ENCODE data around the gene TIAL1.
"Not testable (repeated sequence)": the region's sequence is repeated elsewhere in the genome, so short reads cannot be mapped to it uniquely, and the experiment has no call there.

TIAL1 gene

DNA sequence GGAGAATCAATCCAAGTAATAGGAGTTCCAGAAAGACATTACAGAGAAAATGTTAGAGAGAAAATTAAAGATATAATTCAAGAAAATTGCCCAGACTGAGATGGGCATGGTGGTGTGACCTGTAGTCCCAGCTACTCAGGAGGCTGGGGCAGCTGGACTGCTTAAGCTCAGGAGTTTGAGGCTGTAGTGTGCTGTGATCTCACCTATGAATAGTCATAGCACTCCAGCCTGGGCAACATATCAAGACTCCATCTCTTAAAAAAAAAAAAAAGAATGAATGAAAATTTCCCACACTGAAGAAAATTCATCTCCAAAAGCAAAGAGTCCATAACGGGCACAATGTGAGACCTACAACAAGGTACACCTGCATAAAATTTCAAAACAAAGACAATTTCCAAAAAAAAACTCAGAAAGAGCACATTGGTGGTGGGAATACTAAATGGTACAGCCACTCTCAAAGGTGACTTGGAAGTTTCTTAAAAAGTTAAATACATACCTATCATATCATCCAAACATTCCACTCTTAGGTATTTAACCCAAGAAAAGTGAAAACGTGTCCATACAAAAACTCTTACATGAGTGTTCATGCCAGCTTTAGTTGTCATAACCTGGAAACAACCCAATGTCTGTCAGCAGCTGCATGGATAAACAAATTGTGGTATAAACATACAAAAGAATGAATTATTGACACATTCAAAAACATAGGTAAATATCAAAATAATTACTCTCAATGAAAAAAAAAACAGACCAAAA, 47.3 kb downstream of the TIAL1 start:
- no peak for DNase-seq (ENCODE audit: low read depth, low spot score)

- DNase-seq (ENCODE audit: low read depth, low spot score), result peak; percentile 15
These were observed 50.8 kb downstream of the TIAL1 start for GRCh38 chr10:119546009-119546408.

GRCh38 chr10:119545310-119545709, 51.5 kb downstream of the TIAL1 start:
- no peak for DNase-seq (ENCODE audit: low read depth, low spot score)

GRCh38 chr10:119543814-119544642, 52.7 kb downstream of the TIAL1 start:
- DNase-seq (ENCODE audit: low read depth, low spot score), result peak; percentile 29

- DNase-seq (ENCODE audit: low read depth, low spot score), result peak; percentile 71
These were observed 53.6 kb downstream of the TIAL1 start for GRCh38 chr10:119542988-119543813.

- peak; percentile 85 for DNase-seq (ENCODE audit: low read depth, low spot score)
These were observed 54.3 kb downstream of the TIAL1 start, which contains the start of gene RGS10 for GRCh38 chr10:119542357-119542987. Gene RGS10, minus strand, starts transcription at chr10:119542719. Its CDS starts 81 bp downstream, at chr10:119542638.

DNA sequence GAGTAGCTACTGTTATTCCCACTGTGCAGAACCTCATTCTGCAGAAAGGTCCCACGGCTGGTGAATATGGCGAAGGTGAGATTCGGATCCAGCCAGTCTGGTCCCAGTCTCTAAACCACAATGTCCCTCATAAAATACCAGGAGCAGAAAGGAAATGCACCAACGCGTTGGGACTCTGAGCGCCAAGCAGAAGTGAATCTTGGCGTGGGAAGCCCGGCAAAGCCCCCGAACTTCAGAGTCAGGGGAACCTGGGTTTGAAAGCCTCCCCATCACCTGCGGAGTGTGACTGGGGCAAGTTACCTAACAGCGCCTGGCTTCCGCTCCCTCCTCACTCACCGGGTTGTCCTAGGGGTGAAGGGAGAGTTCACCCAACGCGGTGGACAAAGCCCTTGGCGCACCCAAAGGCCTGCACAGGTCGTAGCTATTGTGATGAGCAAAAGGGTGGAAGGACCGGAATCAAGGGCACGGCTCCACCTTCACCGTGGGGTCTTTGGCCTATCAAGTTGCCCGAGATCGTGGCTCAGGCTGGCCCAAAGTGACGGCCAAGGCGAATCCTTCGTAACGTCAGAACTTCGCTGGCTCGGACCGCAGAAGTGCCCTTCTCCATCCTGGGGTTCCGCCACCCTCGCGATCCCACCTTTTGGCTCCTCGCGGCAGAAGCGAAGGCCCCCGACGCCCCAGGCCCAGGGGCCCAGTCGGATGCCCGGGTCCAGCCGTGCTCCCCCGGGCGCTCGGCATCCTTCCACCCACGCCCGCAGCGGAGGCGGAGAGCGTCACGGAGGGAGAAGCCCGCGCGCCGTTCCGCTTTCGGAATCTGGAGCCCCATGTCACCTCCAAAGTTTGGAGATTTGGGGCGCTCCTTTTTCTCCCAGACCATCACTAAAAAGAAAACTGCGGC, 55.1 kb downstream of the TIAL1 start:
- DNase-seq (ENCODE audit: low read depth, low spot score), result peak; percentile 13

DNA sequence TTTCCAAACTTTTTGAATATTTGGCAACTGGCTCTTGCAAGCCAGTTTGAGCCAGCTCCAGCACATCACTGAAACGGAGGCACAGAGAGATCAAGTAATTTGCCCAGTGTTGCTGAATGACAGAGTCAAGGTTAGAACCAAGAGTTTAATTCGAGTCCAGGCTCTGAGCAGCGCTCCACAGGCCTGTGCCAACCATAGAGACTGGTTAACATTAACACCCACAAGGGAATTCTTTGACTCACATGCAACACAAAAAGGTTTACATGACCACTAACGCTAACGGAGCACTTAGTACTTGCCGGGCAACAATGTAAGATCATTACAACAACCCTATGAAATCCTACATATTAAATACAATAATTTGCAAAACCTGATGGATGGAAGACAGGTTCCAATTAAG, 55.7 kb downstream of the TIAL1 start:
- DNase-seq (ENCODE audit: low read depth, low spot score), result peak; percentile 45

DNA sequence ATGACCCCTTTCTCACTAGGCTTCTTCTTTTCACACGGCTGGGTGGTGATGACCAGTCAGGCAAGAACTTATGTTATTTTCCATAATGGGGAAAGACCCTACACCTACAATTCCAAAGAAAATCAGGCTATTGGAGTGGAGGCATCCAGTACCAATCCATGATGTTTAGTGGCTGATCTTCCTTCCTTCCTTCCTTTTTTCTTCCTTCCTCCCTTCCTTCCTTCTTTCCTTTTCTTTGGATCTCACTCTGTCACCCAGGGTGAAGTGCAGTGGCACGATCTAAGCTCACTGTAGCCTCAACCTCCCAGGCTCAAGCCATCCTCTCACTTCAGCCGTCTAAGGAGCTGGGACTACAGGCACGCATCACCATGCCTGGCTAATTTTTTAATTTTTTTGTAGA, 56.7 kb downstream of the TIAL1 start:
- DNase-seq (ENCODE audit: low read depth, low spot score), result no peak

DNA sequence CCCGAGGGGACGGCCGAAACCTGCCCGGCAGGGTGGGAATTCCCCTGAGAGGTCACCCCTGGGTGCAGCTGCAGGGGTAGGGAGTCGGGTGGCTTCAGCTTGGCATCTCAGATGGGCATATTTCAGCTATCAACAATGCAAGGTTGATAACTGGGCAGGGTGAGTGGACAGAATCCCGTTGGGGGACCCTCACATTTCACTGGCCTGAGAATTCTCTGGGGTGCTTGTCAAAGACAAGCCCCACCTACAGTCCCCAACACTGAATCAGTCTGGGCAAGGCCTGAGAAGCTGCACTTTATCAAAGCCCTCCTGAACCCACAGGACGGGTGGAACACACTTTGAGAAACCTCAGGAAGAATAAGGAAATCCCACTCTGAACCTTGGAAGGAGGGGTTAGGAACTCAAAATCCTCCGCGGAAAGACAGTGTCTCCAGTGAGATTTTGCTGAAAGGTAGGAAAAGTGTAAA, 57.4 kb downstream of the TIAL1 start:
- DNase-seq (ENCODE audit: low read depth, low spot score), result no peak

GRCh38 chr10:119538632-119539358, 58.0 kb downstream of the TIAL1 start:
- DNase-seq (ENCODE audit: low read depth, low spot score), result no peak

DNA sequence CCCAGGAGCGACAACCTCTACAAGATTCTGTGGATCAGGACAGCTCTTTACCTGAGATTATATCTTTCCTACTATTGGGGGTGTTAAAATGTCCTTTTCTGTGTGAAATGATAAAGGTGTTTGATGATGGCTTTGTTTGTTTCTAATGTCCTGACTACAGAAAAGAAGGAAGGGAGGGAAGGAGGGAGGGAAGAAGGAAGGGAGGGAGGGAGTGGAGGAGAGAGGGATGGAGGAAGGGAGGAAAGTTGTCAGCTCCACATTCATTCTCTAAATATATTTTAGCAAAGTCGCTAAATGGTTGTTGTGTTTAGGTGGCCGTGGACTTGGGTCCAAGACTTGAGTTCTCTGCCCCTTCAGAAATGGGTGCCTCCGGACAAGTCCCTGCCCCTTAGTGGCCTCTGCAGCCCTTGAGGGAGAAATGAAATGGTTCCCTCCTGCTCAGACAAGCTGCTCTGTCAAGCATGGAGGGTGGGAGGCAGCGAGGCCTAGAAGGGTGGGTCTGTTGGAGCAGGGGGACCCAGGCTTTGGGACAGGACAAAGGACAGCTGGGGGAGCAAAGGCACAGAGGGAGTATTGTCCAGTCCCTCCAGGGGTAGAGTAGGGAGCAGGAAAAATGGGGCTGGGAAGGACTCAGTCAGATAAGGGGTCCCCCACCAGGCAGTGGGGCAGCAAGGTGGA, 58.7 kb downstream of the TIAL1 start:
- DNase-seq (ENCODE audit: low read depth, low spot score), result no peak

DNA sequence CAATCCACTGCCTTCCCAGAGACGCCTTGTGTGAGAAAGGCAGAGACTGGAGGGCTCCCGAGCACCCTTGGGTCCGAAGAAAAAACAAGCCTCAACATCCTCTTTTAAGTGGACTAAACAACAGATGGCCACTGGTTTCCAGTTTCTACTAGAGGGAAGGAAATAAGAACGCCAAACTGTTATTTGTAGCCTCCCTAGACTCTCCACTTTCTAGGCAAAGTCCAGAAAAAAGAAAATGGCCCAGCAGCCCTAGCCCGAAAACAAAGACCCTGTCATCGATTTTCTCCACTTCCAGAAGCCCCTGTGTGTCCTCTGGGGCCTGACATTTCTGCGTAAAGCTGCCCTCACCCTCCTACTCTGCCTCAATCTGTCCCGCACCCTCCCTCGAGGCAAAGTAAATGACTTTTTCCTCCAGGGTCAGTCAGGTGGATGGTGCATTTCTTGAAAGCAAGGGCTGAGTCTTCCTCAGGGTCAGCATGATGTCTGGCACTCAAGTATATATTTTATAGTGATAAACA, 60.2 kb downstream of the TIAL1 start:
- DNase-seq (ENCODE audit: low read depth, low spot score), result no peak

DNA sequence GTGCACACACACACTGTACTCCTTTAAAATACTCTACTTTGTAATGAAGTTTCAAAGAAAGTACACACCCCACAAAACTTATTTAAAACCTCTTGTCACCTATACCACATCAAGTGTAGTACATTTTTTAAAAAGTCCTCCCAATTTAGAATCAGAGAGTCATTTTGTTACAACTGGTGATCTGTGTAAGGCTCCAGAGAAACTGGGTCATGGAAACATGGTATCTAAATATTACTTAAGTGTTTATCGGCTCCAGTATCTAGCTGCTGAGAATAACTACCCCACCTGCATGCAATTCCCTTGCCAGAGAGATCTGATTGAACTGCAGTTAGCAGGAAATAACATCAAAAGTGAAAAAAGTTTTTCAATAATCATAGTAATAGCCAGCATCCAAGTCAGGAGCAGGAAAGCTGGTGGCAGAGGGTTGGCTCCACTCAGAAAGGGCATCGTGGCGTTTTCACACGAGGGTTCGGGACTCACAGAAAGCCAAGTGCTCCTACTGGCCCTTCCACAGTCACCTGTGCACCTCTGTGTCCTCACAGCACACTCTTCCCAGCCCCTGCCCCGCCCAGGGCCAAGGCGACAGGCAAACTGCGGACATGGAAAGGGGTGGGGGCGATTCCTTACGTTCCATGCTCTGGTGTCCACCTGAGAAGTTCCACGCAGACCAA, 60.8 kb downstream of the TIAL1 start:
- DNase-seq (ENCODE audit: low read depth, low spot score), result no peak

DNA sequence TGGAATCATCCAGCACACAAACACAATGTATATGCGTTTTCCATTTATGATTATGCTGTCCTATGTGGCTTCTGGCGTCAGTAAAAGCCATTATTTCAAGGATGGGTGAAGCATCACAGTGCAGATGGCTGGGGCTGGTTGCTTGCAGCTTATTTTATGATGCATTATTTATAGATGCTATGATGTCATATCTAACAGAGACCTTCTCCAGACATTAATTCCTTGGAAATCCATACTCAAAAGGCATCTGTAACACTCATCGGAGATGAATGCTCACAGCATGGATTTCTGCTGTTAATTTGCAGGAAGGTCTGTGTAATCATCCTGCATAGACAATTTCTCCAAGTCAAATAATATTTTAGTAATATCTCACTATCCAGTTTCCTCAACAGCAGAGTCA, 61.5 kb downstream of the TIAL1 start:
- DNase-seq (ENCODE audit: low read depth, low spot score), result no peak

GRCh38 chr10:119533473-119533872, 63.3 kb downstream of the TIAL1 start:
- no peak for DNase-seq (ENCODE audit: low read depth, low spot score)

DNA sequence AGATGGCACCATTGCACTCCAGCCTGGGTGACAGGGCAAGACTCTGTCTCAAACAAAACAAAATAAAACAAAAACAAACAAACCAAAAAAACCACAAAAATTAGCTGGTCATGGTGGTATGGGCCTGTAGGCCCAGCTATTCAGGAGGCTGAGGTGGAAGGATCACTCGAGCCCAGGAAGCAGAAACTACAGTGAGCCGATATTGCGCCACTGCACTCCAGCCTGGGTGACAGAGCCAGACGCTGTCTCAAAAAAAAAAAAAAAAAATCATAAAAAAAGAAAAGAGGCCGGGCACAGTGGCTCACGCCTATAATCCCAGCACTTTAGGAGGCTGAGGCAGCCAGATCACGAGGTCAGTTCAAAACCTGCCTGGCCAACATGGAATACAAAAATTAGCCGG, 64.0 kb downstream of the TIAL1 start:
- not testable (repeated sequence) for DNase-seq (ENCODE audit: low read depth, low spot score)

GRCh38 chr10:119532251-119532650, 64.5 kb downstream of the TIAL1 start:
- DNase-seq (ENCODE audit: low read depth, low spot score), result not testable (repeated sequence)

Data from astrocyte of the hippocampus (primary cell).